Right lobe of liver (tissue), 6 donors: Measurements from ENCODE around the gene NFATC1. TPM values are rescaled to one million over a fixed set of nuclear protein-coding genes. Genes with fewer than 3 reads are reported as not detected.
A peak's percentile ranks its signal among the peaks of the same experiment; 100 is the strongest.

Experiments
- ATAC-seq, 4 donors: fragments of 200-7000 bp; cut with Tn5 transposase; one replicate each; pipeline ENCODE4 v1.9.1; 2020; ENCODE audit warnings: mild to moderate bottlenecking in 4 of 4, moderate library complexity in 4 of 4
- DNase-seq, 3 donors: peaks; one replicate each; pipeline ENCODE4 v3.0.0-alpha.2; 2020
- H3K27ac ChIP-seq, 3 donors: fragments of 200-600 bp; one replicate each; pipeline ENCODE4 v1.8.0; 2022
- H3K27me3 ChIP-seq, 2 donors: fragments of 200-600 bp; one replicate each; pipeline ENCODE4 v1.8.0; 2022
- H3K36me3 ChIP-seq, 4 donors: fragments of 200-600 bp; sonication (generic) in 1 of 4; one replicate each; pipeline versions ENCODE4 v1.5.1 to v1.8.0; 2017 to 2022; ENCODE audit warnings: control low read depth in 1 of 4
- H3K4me1 ChIP-seq, 4 donors: fragments of 200-600 bp; sonication (generic) in 1 of 4; one replicate each; pipeline versions ENCODE4 v1.5.1 to v1.8.0; 2017 to 2022; ENCODE audit warnings: control low read depth in 1 of 4
- H3K4me3 ChIP-seq, 3 donors: fragments of 200-600 bp; one replicate each; pipeline ENCODE4 v1.8.0; 2022
- H3K9me3 ChIP-seq, 4 donors: fragments of 200-600 bp; sonication (generic) in 1 of 4; one replicate each; pipeline versions ENCODE4 v1.5.1 to v1.8.0; 2017 to 2022; ENCODE audit warnings: control low read depth in 1 of 4
- POLR2A ChIP-seq: fragments of 450-650 bp; IDR thresholded peaks from one replicate; pipeline ENCODE4 v1.6.1; 2017; ENCODE audit warnings: antibody characterized with exemption, mild to moderate bottlenecking
- WGBS: methylation state at CpG from one replicate; pipeline ENCODE4 v1.1.6; 2018; ENCODE audit warnings: low coverage, low lambda C conversion rate; ENCODE audit not compliant: insufficient coverage; ENCODE audit errors: missing lambda C conversion rate; 5-methylcytosine and 5-hydroxymethylcytosine counted together
- intact Hi-C, 2 donors: fragments of 100-400 bp; cut with DNase I; formaldehyde crosslinking; loops; one replicate each; pipeline versions ENCODE4 v1.11.2 to v1.14.1; 2022
- total RNA-seq, 6 experiments: library from RNA; depleted of rRNA in 2 of 6; stranded (reverse); fragments of >200 nt in 2 of 6; fragmentation: NEBNext Ultra II Directional in 3 of 6; extraction: Animal tissue kit (Norgen Biotek cat#: 25700) in 3 of 6; gene quantifications; one replicate each; pipeline versions ENCODE4 v1.1.0 to v1.2.4, GENCODE V29; 2016 to 2023
- TF ChIP-seq, protein P1 (sequence below), 4 donors: fragments of 200-600 bp in 3 of 4; fragments of 450-650 bp in 1 of 4; IDR thresholded peaks; one replicate each; pipeline versions ENCODE4 v1.5.1 to v1.8.0; 2016 to 2022; ENCODE audit warnings: antibody characterized with exemption in 4 of 4, mild to moderate bottlenecking in 2 of 4
- donor health status: DM: no; HTN: yes; CAD: no.
- donor health status: DM: no; HTN: no; CAD: no.
- donor health status: DM: no; HTN: no; CAD: no.
- donor health status: DM: no; HTN: yes; CAD: no.
- donor health status: DM: no; HTN: yes; CAD: no.

NFATC1 gene
- total RNA-seq, 6 experiments from 2014 or later: 1.00 to 4.3 (median 2.9) TPM

DNA sequence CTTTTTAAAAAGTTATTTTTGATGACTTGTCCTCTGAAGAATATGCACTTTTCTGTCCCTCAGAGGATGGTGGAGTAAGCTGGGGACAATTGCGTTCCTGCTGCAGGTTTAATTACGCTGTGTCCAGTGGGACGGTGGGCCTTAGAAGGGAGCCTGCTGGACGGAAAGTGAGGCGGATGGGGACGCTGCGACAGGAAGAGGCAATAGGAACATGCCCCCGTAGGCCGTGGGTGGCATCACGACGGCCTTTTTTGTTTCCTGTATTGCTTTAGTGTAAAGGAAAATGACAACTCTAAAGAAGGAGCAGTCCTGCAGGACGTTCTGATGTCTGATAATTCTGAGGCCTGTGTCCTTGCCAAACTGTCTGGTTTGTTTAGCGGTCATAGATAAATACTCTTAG is 121.6 kb downstream of the NFATC1 start:
- H3K27ac ChIP-seq: no peak overlapping the region
- TF ChIP-seq, protein P1, sequence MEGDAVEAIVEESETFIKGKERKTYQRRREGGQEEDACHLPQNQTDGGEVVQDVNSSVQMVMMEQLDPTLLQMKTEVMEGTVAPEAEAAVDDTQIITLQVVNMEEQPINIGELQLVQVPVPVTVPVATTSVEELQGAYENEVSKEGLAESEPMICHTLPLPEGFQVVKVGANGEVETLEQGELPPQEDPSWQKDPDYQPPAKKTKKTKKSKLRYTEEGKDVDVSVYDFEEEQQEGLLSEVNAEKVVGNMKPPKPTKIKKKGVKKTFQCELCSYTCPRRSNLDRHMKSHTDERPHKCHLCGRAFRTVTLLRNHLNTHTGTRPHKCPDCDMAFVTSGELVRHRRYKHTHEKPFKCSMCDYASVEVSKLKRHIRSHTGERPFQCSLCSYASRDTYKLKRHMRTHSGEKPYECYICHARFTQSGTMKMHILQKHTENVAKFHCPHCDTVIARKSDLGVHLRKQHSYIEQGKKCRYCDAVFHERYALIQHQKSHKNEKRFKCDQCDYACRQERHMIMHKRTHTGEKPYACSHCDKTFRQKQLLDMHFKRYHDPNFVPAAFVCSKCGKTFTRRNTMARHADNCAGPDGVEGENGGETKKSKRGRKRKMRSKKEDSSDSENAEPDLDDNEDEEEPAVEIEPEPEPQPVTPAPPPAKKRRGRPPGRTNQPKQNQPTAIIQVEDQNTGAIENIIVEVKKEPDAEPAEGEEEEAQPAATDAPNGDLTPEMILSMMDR (IDR thresholded peaks at IDR 0.05): no peak
- no peak for TF ChIP-seq POLR2A
- H3K4me3 ChIP-seq: no peak overlapping the region
- DNase-seq (peak in 1 of 3 donors; percentile 28), ATAC-seq (peak in 3 of 4 donors; percentile 22 to 37 (median 25))
- no peaks in the 10 kb centered on the region for H3K36me3 ChIP-seq
- no peaks in the 10 kb centered on the region for H3K27me3 ChIP-seq
- intact Hi-C loops: no loop called here
- no peaks in the 10 kb centered on the region for H3K4me1 ChIP-seq
- H3K9me3 ChIP-seq: no peaks in the 10 kb centered on the region
- WGBS: 32% methylated on average over 13 of the region's 13 CpGs

DNA sequence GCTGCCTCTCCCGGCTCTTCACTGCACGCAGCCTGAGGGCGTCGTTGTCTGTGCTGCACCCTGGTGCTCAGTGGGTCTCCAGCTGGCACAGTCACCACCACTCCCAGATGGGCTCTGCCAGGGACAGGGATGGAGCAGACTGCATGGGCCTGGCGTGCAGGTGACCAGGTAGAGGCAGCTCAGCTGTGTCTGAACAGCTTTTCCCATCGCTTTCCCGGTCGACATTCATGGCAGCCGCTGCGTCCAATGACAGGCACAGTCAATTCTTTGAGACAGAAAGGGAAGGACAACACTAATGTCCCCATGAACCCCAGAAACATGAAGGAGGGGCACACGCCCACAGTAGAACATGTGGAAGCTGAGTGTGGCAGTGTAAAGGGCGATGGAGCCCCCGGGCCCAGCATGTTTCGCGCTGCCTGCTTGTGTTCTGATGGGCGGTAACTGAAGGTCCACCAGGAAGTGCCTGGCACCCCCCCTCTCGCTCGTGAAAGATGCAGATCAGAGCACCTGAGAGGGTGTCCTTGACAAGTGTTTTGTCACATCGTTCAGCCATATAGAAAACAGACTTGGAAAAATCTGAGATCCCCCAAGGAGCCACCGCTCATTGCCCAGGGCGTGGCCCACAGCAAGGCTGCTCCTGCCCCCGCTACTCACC is 122.4 kb downstream of the NFATC1 start:
- no peak for TF ChIP-seq POLR2A
- TF ChIP-seq, protein P1 (IDR thresholded peaks at IDR 0.05): no peak
- Histone ChIP-seq H3K27me3 (no peaks in the 10 kb centered on the region), H3K4me1 (no peaks in the 10 kb centered on the region), H3K9me3 (no peaks in the 10 kb centered on the region), H3K27ac (no peak overlapping the region), H3K4me3 (no peak overlapping the region), H3K36me3 (no peaks in the 10 kb centered on the region)
- intact Hi-C loops: no loop called here
- 88% methylated on average over 8 of the region's 22 CpGs for WGBS
- ATAC-seq: no peak
- DNase-seq: peak in 1 of 3 donors; percentile 23

DNA sequence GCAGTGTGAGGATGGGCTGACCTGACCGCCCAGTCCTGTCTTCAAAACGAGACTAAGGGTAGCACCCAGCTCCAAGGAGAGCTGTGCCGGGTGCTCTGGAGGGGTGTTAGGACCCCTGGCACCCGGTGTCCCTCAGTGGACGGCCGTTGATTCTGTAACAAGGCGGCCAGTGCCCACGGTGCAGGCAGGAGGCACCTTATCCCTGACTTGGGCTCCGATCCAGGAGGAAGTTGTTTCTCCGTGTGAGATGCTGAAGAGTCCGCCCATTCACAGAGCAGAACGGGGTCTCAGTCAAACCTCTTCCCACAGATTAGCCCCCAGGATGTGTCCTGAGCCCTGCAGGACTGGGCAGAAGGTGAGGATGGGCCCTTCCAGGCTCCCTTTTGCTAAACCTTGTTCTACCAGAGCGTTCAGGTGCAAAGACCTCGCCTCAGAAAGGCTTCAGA is 123.0 kb downstream of the NFATC1 start:
- WGBS: 100% methylated on average over 1 of the region's 14 CpGs
- no peaks in the 10 kb centered on the region for H3K9me3 ChIP-seq
- H3K4me1 ChIP-seq: no peaks in the 10 kb centered on the region
- no peaks in the 10 kb centered on the region for H3K36me3 ChIP-seq
- intact Hi-C loops: no loop called here
- no peak for ATAC-seq
- H3K27me3 ChIP-seq: no peaks in the 10 kb centered on the region
- H3K4me3 ChIP-seq: no peak overlapping the region
- TF ChIP-seq, protein P1 (IDR thresholded peaks at IDR 0.05): no peak
- no peak for TF ChIP-seq POLR2A
- no peak overlapping the region for H3K27ac ChIP-seq
- peak in 1 of 3 donors; percentile 25 for DNase-seq

DNA sequence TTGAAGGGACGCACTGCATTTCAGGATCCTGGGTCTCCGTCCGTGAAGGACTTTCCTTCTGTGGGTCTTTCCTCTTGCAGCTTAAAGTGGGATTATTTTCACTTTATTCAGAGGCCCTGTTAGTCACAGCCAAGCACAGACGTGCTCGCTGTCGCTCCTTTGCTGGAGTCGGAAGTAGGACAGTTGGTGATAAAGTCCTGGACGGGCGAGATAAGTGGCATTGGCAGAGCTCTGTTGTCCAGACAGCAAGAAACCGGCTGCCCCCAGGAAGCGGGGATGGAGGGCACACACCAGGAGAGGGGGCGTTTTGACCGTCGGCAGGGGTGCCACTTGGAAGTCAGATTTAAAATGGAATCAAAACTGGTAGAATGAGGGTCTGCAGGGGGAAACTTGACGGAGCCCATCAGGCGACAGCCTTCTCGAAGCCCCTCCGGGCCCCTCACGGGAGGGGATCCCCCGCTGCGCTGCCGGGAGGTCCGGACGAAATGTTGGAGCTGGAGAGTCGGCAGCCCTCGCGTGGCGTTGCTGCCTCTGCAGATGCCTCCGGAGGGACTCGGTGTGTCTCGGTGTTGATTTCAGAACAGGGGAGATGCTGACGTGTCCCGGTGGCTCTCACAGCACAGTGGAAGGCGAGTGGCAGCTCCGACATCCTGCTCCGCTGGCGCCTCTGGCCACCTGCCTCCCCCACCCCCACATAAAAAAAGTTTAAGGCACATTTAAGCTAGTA is 124.2 kb downstream of the NFATC1 start:
- Histone ChIP-seq H3K27ac (no peak overlapping the region), H3K36me3 (no peaks in the 10 kb centered on the region), H3K4me3 (no peak overlapping the region), H3K9me3 (no peaks in the 10 kb centered on the region), H3K27me3 (no peaks in the 10 kb centered on the region), H3K4me1 (no peaks in the 10 kb centered on the region)
- intact Hi-C loops: no loop called here
- DNase-seq: peak in 1 of 3 donors; percentile 36
- ATAC-seq: peak; percentile 27 to 62 (median 38)
- WGBS: 35% methylated on average over 19 of the region's 37 CpGs
- no peak for TF ChIP-seq POLR2A
- TF ChIP-seq, protein P1 (IDR thresholded peaks at IDR 0.05): no peak
